Naive thymus-derived CD4-positive, alpha-beta T cell (primary cell): ENCODE data around the gene TEKT3. TPM values are rescaled to one million over a fixed set of nuclear protein-coding genes. Genes with fewer than 3 reads are reported as not detected.

Experiments used
- ATAC-seq: fragments of 150-1000 bp; cut with Tn5 transposase; 2 replicates; pipeline ENCODE4 v1.10.0; 2021; ENCODE audit warnings: mild to moderate bottlenecking, moderate library complexity
- CTCF ChIA-PET: fragments of 350-600 bp; sonication (Branson Sonifier 250); formaldehyde crosslinking; loops from one replicate; lab custom pipeline; 2021; ENCODE audit warnings: antibody characterized with exemption; lab: Charles Lee
- POLR2A ChIA-PET: fragments of 350-600 bp; sonication (Branson Sonifier 250); formaldehyde crosslinking; loops from one replicate; lab custom pipeline; 2021; ENCODE audit warnings: antibody characterized with exemption, inconsistent platforms; lab: Charles Lee
- DNase-seq, 9 donors: peaks; one replicate each; pipeline versions ENCODE4 v3.0.0 to v3.0.0-alpha.2; 2020 to 2022; ENCODE audit warnings: mixed read lengths in 1 of 9
- H3K27ac ChIP-seq: one replicate; pipeline ENCODE4 v1.7.0; 2013; ENCODE audit warnings: mild to moderate bottlenecking, low read depth, low read length, moderate library complexity
- H3K27me3 ChIP-seq, 2 donors: one replicate each; pipeline ENCODE4 v1.7.0; 2013; ENCODE audit warnings: low read length in 2 of 2, mild to moderate bottlenecking in 2 of 2, moderate library complexity in 2 of 2; ENCODE audit not compliant: control insufficient read depth in 2 of 2, insufficient read depth in 2 of 2
- H3K36me3 ChIP-seq, 3 experiments: 1 replicate in 2 of 3; 2 replicates in 1 of 3; pipeline ENCODE4 v1.7.0; 2013; ENCODE audit warnings: low read length in 3 of 3, mild to moderate bottlenecking in 3 of 3, moderate library complexity in 1 of 3; ENCODE audit not compliant: insufficient read depth in 3 of 3, control insufficient read depth in 2 of 3
- H3K4me1 ChIP-seq, 2 donors: one replicate each; pipeline ENCODE4 v1.7.0; 2013; ENCODE audit warnings: low read length in 2 of 2, mild to moderate bottlenecking in 2 of 2, moderate library complexity in 1 of 2; ENCODE audit not compliant: control insufficient read depth in 2 of 2, insufficient read depth in 2 of 2
- H3K4me3 ChIP-seq: 2 replicates; pipeline ENCODE4 v1.7.0; 2013; ENCODE audit warnings: mild to moderate bottlenecking, low read length
- H3K9me3 ChIP-seq, 3 experiments: 1 replicate in 2 of 3; 2 replicates in 1 of 3; pipeline ENCODE4 v1.7.0; 2013; ENCODE audit warnings: low read length in 3 of 3; ENCODE audit not compliant: control insufficient read depth in 2 of 3
- H3K27ac Mint-ChIP-seq, 9 donors: one replicate each; pipeline ENCODE4 v1.8.0; 2020 to 2022; ENCODE audit warnings: mixed read lengths in 9 of 9, mild to moderate bottlenecking in 8 of 9, moderate library complexity in 5 of 9, inconsistent platforms in 2 of 9
- H3K27me3 Mint-ChIP-seq, 5 donors: one replicate each; pipeline ENCODE4 v1.8.0; 2021 to 2022; ENCODE audit warnings: mixed read lengths in 5 of 5, mild to moderate bottlenecking in 1 of 5
- H3K36me3 Mint-ChIP-seq, 5 donors: one replicate each; pipeline ENCODE4 v1.8.0; 2020 to 2022; ENCODE audit warnings: mixed read lengths in 5 of 5, mild to moderate bottlenecking in 3 of 5, inconsistent platforms in 1 of 5
- H3K4me1 Mint-ChIP-seq, 7 donors: one replicate each; pipeline ENCODE4 v1.8.0; 2020 to 2022; ENCODE audit warnings: mixed read lengths in 7 of 7, mild to moderate bottlenecking in 3 of 7, inconsistent platforms in 1 of 7
- H3K4me3 Mint-ChIP-seq, 10 donors: one replicate each; pipeline ENCODE4 v1.8.0; 2020 to 2022; ENCODE audit warnings: mild to moderate bottlenecking in 10 of 10, mixed read lengths in 10 of 10, moderate library complexity in 6 of 10, inconsistent platforms in 2 of 10
- H3K9me3 Mint-ChIP-seq, 11 donors: one replicate each; pipeline ENCODE4 v1.8.0; 2020 to 2022; ENCODE audit warnings: mixed read lengths in 11 of 11, mild to moderate bottlenecking in 4 of 11, inconsistent platforms in 1 of 11, moderate library complexity in 1 of 11
- intact Hi-C, 2 donors: fragments of 100-400 bp; cut with micrococcal nuclease; formaldehyde crosslinking; loops; one replicate each; pipeline ENCODE4 v1.15.1; 2023
- polyA plus RNA-seq, 2 donors: library from polyadenylated mRNA; unstranded; fragments of 300-500 nt; fragmentation: Illumina TruSeq; gene quantifications; one replicate each; pipeline ENCODE4 v1.2.3, GENCODE V29; 2021
- total RNA-seq, 6 experiments: library from RNA in 5 of 6; stranded (reverse) in 5 of 6; gene quantifications; 1 replicate in 5 of 6; 2 replicates in 1 of 6; pipeline ENCODE4 v1.2.3 and lab custom pipeline; 2021 to 2026

Gene TEKT3
- total and polyA plus RNA-seq, 7 experiments from 2014 or later = 0.37 to 0.57 (median 0.49) TPM; not detected in 4

GRCh38 chr17:15323131-15323530, 18.3 kb downstream of the TEKT3 start:
- Histone ChIP-seq H3K9me3 (no peaks in the 10 kb centered on the region), H3K27me3 (peaks cover 0 to 3% of the 10 kb centered on the region in 2 donors), H3K4me3 (no peak overlapping the region), H3K4me1 (no peaks in the 10 kb centered on the region), H3K36me3 (no peaks in the 10 kb centered on the region), H3K27ac (no peak overlapping the region)
- no peaks in the 10 kb centered on the region for H3K9me3 Mint-ChIP-seq
- ChIA-PET CTCF (no interaction called here), POLR2A (no interaction called here)
- peaks cover 4 to 28% (median 17%) of the 10 kb centered on the region in 5 donors for H3K27me3 Mint-ChIP-seq
- no peaks in the 10 kb centered on the region for H3K4me1 Mint-ChIP-seq
- H3K27ac Mint-ChIP-seq = no peak overlapping the region
- intact Hi-C loops = no loop called here
- H3K36me3 Mint-ChIP-seq = no peaks in the 10 kb centered on the region
- ATAC-seq = no peak
- H3K4me3 Mint-ChIP-seq = no peak overlapping the region
- no peak for DNase-seq

GRCh38 chr17:15321556-15322251, 19.7 kb downstream of the TEKT3 start:
- Mint-ChIP-seq H3K27me3 (peaks cover 4 to 36% (median 15%) of the 10 kb centered on the region in 5 donors), H3K9me3 (no peaks in the 10 kb centered on the region), H3K4me3 (no peak overlapping the region), H3K36me3 (no peaks in the 10 kb centered on the region), H3K4me1 (no peaks in the 10 kb centered on the region), H3K27ac (no peak overlapping the region)
- Histone ChIP-seq H3K27ac (no peak overlapping the region), H3K9me3 (no peaks in the 10 kb centered on the region), H3K36me3 (no peaks in the 10 kb centered on the region), H3K4me1 (no peaks in the 10 kb centered on the region), H3K4me3 (no peak overlapping the region), H3K27me3 (peaks cover 0 to 3% of the 10 kb centered on the region in 2 donors)
- ChIA-PET CTCF (no interaction called here), POLR2A (no interaction called here)
- intact Hi-C loops = no loop called here
- DNase-seq (no peak), ATAC-seq (no peak)

- Histone ChIP-seq H3K9me3 (no peaks in the 10 kb centered on the region), H3K27me3 (peaks cover 0 to 3% of the 10 kb centered on the region in 2 donors), H3K4me1 (no peaks in the 10 kb centered on the region), H3K27ac (no peak overlapping the region), H3K36me3 (no peaks in the 10 kb centered on the region), H3K4me3 (no peak overlapping the region)
- H3K27ac Mint-ChIP-seq = no peak overlapping the region
- intact Hi-C loops = no loop called here
- H3K4me1 Mint-ChIP-seq = no peaks in the 10 kb centered on the region
- DNase-seq (no peak), ATAC-seq (no peak)
- ChIA-PET CTCF (no interaction called here), POLR2A (interaction anchor here (0.7 kb wide), 1 partner anchor 1836 kb away, joined by 3 read pairs; no protein-coding TSS in a partner anchor)
- peaks cover 5 to 18% (median 14%) of the 10 kb centered on the region in 5 donors for H3K27me3 Mint-ChIP-seq
- no peaks in the 10 kb centered on the region for H3K36me3 Mint-ChIP-seq
- H3K9me3 Mint-ChIP-seq = no peaks in the 10 kb centered on the region
- no peak overlapping the region for H3K4me3 Mint-ChIP-seq
Measured at GRCh38 chr17:15319452-15320010, 21.9 kb downstream of the TEKT3 start.

GRCh38 chr17:15311996-15312395, 29.4 kb downstream of the TEKT3 start:
- no peaks in the 10 kb centered on the region for H3K4me1 Mint-ChIP-seq

GRCh38 chr17:15309793-15310192, 31.6 kb downstream of the TEKT3 start:
- H3K4me3 Mint-ChIP-seq = no peak overlapping the region
- ChIA-PET POLR2A (no interaction called here), CTCF (no interaction called here)
- H3K4me1 ChIP-seq = no peaks in the 10 kb centered on the region
- no peaks in the 10 kb centered on the region for H3K27me3 ChIP-seq
- H3K9me3 Mint-ChIP-seq = no peaks in the 10 kb centered on the region
- ATAC-seq (no peak), DNase-seq (no peak)
- no peaks in the 10 kb centered on the region for H3K36me3 Mint-ChIP-seq
- intact Hi-C loops = no loop called here
- no peaks in the 10 kb centered on the region for H3K36me3 ChIP-seq
- no peak overlapping the region for H3K27ac ChIP-seq
- H3K9me3 ChIP-seq = no peaks in the 10 kb centered on the region
- H3K27me3 Mint-ChIP-seq = peaks cover 0 to 8% (median 3%) of the 10 kb centered on the region in 5 donors
- no peak overlapping the region for H3K4me3 ChIP-seq
- H3K27ac Mint-ChIP-seq = no peak overlapping the region
- H3K4me1 Mint-ChIP-seq = no peaks in the 10 kb centered on the region

More at GRCh38 chr17:15311996-15312395, 29.4 kb downstream of the TEKT3 start:
- Histone ChIP-seq H3K36me3 (no peaks in the 10 kb centered on the region), H3K9me3 (no peaks in the 10 kb centered on the region), H3K4me1 (no peaks in the 10 kb centered on the region), H3K27ac (no peak overlapping the region), H3K4me3 (no peak overlapping the region), H3K27me3 (no peaks in the 10 kb centered on the region)
- no peak for ATAC-seq
- no peaks in the 10 kb centered on the region for H3K9me3 Mint-ChIP-seq
- no peak for DNase-seq
- intact Hi-C loops = no loop called here
- POLR2A ChIA-PET = no interaction called here
- peaks cover 5 to 17% (median 7%) of the 10 kb centered on the region in 5 donors for H3K27me3 Mint-ChIP-seq
- no peak overlapping the region for H3K27ac Mint-ChIP-seq
- CTCF ChIA-PET = no interaction called here
- H3K36me3 Mint-ChIP-seq = no peaks in the 10 kb centered on the region
- no peak overlapping the region for H3K4me3 Mint-ChIP-seq

GRCh38 chr17:15309236-15309635, 32.2 kb downstream of the TEKT3 start:
- Histone ChIP-seq H3K4me3 (no peak overlapping the region), H3K4me1 (no peaks in the 10 kb centered on the region), H3K27me3 (no peaks in the 10 kb centered on the region), H3K36me3 (no peaks in the 10 kb centered on the region), H3K9me3 (no peaks in the 10 kb centered on the region), H3K27ac (no peak overlapping the region)
- ChIA-PET POLR2A (no interaction called here), CTCF (no interaction called here)
- no peak overlapping the region for H3K4me3 Mint-ChIP-seq
- H3K9me3 Mint-ChIP-seq = no peaks in the 10 kb centered on the region
- intact Hi-C loops = no loop called here
- no peak for ATAC-seq
- H3K4me1 Mint-ChIP-seq = no peaks in the 10 kb centered on the region
- peaks cover 0 to 5% (median 0%) of the 10 kb centered on the region in 5 donors for H3K27me3 Mint-ChIP-seq
- no peaks in the 10 kb centered on the region for H3K36me3 Mint-ChIP-seq
- H3K27ac Mint-ChIP-seq = no peak overlapping the region
- no peak for DNase-seq

- H3K27ac Mint-ChIP-seq = no peak overlapping the region
- no peaks in the 10 kb centered on the region for H3K36me3 Mint-ChIP-seq
- peaks cover 0 to 5% (median 0%) of the 10 kb centered on the region in 5 donors for H3K27me3 Mint-ChIP-seq
- no peaks in the 10 kb centered on the region for H3K4me1 ChIP-seq
- H3K27ac ChIP-seq = no peak overlapping the region
- no peak overlapping the region for H3K4me3 ChIP-seq
- H3K27me3 ChIP-seq = no peaks in the 10 kb centered on the region
- DNase-seq (no peak), ATAC-seq (no peak)
- ChIA-PET POLR2A (no interaction called here), CTCF (no interaction called here)
- H3K9me3 Mint-ChIP-seq = no peaks in the 10 kb centered on the region
- no peaks in the 10 kb centered on the region for H3K36me3 ChIP-seq
- intact Hi-C loops = no loop called here
- H3K4me3 Mint-ChIP-seq = no peak overlapping the region
- no peaks in the 10 kb centered on the region for H3K4me1 Mint-ChIP-seq
- no peaks in the 10 kb centered on the region for H3K9me3 ChIP-seq
Measured at GRCh38 chr17:15308758-15309157, 32.6 kb downstream of the TEKT3 start.
